ENCODE measurements around the gene PIAS1.
"Not testable (repeated sequence)": the region's sequence is repeated elsewhere in the genome, so short reads cannot be mapped to it uniquely, and the experiment has no call there.

The PIAS1 gene

DNA sequence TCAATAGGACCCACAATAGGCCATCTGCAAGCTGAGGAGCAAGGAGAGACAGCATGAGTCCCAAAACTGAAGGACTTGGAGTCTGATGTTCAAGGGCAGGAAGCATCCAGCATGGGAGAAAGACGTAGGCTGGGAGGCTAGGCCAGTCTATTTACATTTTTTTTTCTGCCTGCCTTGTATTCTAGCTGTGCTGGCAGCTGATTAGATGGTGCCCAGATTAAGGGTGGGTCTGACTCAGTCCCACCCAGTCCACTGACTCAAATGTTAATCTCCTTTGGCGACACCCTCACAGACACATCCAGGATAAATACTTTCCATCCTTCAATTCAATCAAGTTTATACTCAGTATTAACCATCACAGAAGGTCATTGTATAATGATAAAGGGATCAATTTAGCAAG lies 15.9 kb upstream of the PIAS1 start:
- no peak for DNase-seq

DNA sequence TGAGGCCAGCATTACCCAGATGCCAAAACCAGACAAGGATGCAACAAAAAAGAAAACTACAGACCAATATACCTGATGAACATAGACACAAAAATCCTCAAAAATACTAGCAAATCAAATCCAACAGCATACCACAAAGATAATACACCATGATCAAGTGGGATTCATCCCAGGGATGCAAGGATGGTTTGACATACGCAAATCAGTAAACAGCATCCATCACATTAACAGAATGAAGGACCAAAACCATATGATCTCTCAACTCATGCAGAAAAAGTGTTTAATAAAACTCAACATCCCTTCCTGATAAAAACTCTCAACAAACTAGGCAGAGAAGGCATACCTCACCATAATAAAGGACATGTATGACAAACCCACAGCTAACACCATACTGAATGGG lies 14.0 kb upstream of the PIAS1 start:
- DNase-seq, result no peak

DNA sequence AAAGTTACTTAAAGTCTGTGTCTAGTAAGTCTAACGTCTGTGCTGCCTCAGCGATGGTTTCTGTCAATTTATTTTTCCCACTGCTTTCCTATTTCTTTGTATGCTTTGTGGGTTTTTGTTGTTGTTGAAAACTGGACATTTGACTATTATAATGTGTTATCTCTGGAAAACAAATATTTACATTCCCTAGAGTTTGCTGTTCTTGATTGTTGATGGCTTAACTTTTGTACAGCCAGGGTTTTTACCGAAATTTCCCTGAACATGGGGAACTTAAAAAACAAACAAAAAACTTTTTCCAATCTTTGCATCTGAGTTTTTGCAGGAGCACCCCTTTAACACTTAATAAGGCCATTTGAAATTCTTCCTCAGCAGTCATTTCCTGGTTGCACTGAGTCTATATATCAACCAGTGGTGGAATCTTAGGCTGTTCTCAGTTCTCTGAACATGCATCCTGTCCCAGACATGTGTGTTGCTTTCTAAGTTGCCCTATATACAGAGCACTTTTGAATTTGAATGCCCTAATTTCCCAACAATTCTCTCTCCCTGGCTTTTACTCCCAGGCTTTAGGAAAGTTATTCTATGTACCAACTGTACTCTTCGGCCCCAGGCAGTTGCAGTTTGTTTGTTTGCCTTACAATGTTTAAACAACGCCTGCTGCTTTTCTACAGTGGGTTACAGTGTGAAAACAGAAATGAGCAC lies 11.8 kb upstream of the PIAS1 start:
- DNase-seq, result no peak

DNA sequence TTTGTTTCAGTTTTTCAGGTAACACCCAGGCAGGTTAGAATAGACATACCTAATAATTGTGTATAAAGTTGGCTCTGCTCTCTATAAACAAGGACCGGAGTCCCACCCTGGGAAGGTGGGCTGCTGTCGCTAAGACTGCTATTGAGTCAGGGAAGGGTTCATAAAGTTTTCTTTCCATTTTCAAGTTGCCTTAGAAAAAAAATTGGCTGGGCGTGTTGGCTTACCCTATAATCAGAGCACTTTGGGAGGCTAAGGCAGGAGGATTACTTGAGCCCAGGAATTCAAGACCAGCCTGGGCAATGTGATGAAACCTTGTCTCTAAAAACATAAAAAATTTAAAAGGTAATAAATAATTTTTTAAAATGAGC lies 11.3 kb upstream of the PIAS1 start:
- DNase-seq, result no peak

DNA sequence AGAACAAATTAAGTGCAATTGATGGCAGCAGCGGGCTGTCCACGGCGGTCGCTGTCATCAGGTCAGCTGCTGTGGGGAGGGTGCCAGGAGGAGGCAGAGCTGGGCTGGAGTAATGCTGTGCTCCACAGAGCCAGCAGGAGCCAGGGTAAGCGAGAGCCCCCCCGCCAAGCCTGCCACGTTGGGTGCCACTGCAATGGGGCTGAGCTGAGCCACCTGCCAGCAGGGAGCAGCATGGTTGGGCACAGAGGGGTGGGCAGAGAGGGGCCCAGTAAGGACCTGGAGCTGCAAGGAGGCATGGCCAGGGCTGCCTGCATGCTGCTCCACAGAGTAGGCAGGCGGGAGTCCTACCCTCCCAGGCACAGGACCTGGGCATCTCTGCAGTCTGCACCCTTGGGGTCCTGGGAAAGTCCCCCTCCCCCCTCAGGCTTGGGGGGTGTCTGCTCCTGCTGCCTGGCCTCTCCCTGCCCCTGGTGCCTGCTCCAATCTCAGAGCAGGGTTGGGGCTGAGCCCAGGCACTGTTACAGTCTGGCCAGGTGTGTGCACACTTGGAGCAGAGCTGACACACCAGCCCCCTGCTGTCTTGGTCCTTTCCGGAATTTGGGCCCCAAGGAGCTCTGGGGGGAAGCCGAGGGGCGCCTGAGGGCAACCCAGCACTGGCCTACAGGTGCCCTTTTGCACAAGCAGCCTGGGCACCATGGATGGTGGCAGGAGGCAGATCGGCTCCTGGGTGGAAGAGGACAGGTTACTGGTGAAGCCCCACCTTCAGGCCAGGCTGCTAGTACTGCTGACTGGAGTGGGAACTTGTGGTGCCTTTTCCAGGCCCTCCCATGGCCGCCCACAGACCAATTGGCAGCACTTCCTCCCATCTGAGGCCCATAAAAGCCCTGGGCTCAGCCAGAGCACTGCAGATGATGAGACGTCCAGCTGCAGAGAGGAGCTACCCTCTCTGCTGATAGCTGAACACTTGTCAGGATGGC lies 8.5 kb upstream of the PIAS1 start:
- no peak for DNase-seq

DNA sequence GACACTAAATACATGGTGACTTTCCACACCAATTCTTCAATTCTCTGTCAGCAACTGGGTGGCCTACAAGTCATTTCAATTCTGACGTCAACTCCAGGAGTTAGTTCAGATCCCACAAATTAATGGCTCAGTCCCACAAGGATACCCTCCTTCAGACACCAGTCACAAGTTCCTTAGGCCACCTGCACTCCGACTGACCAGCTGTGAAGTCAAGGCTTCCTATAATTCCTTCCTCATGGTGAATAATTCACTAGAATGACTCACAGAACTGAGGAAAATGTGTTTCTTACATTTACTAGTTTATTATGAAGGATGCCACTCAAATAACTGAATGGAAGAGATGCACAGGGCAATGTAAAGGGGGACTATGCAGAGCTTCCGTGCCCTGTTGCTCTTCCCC lies 6.3 kb upstream of the PIAS1 start:
- DNase-seq, result no peak

DNA sequence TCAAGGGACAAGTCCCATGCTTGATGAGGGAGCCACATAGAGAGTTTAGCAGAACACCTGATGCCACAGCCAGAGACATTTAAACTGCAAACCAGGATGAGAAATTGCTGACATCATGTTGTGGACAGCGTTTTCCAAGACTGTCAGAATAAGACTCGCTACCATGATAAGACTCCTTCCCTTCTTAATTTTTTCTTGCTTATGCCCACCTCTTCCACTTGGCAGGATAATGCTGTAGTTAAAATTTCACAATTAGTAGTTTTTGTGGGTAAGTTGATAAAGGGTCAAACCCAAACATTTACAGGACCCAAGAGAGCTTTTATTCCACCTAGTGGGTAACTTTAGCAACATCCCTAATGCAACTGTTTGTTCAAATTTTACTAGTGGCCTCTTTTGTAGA lies 3.0 kb upstream of the PIAS1 start:
- DNase-seq, result no peak

DNA sequence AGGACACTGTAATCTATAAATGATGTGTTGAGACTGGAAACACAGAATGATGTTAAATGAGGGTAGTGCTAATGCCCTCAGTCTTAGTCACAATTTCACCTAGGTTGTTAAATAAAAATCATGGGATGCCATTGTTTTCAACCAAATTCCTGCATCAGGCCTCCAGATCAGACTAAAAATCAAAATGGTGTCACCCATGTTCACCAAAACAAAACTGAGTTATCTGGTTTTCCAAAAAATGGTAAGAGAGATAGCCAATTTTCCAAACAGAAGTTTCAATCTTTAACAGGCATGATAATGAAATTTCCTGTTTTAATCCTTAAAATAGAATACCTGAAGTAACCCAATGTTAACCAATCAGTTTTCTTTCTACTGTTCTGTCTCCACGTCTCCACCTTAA lies 2.2 kb upstream of the PIAS1 start:
- DNase-seq, result no peak

DNA sequence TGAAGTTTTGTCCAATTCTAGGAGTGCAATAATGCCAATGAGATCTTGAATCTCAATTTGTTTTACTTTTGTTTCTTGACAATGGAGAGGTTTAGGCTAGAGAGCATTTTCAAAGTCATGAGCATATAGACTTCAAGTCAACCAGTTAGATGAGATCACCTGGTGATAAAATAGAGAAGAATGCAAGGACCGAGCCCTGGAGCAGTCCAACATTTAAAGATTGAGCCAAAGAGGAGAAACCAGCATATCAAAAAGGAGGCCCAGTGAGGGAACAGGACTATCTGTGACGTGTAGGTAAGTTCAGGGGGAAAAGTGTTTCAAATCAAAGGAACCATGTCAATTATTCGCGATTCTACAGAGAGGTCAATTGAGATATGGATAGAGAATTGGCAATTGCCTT lies 1.7 kb upstream of the PIAS1 start:
- no peak for DNase-seq

DNA sequence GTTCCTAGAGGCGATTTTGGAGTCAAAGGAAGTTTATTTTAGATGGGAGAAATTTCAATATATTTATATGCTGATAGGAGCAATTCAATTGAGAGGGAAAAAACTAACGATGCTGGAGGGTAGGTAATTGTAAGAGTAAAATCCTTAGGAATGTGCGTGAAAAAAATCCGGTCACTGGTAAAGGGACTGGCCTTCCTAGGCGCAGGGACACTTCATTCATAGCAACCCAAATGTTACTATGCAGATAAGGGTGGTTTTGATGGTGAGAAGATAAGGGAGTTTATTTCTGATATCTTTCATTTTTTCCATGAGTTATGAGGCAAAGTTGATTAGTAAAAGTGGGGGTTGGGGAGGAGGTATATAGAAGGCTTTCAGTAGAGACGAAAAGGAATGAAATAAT lies 1.1 kb upstream of the PIAS1 start:
- DNase-seq, result no peak

DNA sequence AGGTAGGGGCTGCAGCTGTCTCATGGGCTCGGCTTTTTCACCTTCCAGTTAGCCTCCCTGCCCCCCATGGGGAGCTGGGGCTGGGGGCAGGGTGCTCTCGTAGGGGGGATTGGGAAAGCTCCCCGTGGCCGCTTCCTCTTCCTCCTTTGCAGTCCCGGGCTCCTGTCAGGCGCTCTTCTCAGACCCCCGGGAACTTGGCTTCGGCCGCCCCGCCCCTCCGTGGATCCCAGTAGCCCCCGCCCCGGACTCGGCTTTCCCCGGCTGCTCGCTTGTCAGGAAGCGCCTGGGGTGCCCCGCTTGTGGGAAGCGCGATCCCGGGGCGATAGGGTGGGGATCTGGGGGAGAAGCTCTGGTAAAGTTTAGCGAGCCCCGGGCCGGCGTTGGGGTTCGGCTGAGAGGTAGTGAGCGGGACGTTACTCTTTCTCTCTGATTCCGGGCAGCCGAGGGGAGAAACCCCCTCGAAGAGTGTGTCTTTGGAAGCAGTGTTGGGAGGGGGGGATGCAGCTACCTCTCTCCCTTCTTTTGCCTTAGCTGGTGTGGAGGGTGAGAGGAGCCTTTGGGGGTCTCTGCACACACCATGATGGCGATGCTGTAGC lies 611 bp downstream of the PIAS1 start:
- DNase-seq, result peak; percentile 18 to 62

DNA sequence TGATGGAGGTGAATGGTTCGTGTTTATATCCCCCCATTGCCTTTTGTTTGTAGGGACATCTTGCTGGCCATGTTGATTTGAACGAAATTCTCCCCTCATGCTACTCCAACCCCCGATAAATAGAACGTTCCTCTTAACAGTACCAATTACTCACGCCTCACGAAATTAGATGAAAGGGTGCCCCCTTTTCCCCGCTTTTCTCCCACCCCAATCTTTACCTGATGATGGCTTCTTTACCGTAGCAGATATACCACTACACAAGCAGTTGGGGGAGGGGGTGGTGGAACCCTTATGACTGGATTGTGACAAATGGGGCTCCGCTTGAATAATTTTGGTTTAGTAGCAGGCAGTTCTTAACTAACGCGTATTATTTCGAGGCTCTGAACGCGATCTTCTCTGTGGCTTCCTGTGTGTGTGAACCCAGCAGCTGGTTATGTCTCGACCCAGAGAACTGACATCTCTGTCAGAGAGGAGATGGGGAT lies 1.1 kb downstream of the PIAS1 start:
- DNase-seq, result peak; percentile 3 to 22

DNA sequence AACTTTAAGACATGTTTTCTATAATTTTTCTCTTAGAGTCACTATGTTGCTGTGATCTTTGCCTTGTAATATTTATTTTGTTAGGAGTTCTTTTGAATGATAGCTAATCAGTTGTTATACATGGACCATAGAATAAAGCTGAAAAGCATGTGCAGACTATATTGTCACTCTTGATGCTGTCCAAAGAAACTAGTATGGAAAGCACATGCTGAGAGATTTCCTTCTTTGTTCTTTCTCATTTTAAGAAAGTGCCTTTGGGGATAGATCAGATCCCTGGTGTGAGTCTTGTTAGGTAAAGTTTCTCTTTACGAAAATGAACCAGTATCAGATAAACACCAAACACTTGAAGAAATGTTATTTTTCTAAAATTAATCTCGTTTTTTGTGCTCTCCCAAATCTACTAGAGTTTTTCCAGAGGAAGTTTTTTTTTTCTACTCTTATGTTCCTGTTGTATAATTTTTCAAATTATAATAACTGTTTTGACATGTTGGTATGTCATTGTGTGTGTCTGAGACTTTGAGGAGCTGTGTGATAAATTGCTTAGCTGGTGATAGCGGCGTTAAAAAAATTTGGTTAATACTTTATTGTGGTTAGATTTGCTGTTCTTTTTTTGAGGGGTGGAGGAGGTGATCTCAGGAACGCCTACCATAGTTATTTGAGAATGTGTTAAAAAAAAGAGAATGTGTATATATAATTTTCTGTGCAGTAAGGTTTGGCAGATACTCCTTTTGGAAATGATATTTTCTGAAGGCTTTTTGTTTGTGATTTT lies 2.2 kb downstream of the PIAS1 start:
- no peak for DNase-seq

DNA sequence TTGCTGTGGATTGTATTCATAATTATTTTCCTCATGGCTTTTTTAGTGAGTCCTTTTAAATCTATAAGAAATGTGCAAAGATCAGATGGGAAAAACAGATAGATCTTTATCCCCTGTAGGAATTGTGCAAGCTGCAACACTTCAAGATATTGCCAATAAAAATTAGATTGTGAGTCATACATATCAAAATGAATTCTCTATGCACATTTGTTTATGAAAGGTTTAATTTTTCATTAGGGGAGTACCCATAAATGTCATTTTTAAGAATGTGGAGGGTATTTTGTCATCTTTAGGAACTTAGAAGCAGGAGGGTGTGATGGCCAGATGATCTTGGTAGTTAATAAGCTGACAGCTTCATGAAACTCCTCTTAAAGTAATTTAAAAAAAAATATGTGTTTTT lies 2.9 kb downstream of the PIAS1 start:
- no peak for DNase-seq

DNA sequence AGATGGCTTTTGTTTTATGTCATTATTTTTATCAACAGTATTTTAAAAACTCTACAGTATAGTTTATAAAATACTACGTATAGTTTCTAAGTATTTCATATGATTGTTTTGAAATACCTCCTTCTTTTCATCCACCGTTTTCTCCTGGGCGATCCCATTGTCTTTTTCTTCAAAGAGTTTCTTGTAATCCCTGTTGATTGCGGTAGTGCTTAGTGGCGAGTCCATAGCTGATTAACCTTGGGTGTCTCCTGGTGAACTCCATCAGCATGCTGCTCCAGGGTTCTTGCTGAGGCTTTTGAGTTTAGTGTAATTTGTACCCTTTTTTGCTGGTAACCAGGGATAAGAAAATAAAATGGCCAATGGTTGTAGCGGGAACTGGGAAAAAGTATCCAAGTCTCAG lies 3.6 kb downstream of the PIAS1 start:
- DNase-seq, result no peak

DNA sequence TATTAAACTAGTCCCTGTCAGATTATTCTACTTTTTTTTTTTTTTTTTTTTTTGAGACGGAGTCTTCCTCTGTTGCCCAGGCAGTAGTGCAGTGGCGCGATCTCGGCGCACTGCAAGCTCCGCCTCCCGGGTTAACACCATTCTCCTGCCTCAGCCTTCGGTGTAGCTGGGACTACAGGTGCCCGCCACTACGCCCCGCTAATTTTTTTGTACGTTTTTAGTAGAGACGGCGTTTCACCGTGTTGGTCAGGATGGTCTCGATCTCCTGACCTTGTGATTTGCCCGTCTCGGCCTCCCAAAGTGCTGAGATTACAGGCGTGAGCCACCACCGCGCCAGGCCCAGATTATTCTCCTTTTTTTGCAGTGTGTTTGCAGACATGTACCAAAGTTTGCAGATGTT lies 4.9 kb downstream of the PIAS1 start:
- not testable (repeated sequence) for DNase-seq

DNA sequence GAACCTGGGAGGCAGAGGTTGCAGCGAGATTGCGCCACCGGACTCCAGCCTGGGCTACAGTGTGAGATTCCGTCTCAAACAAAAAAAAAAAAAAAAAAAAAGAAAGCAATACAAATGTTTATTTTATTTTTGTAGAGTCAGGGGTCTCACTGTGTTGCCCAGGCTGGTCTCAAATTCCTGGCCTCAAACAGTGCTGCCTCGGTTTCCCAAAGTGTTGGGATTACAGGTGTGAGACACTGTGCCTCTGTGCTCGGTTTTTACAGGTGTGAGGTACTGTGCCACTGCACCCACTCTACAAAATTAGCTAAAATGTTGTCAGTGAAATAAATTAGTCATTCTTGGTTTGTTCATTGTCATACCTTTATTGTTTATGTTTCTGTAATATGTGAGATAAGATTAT lies 5.5 kb downstream of the PIAS1 start:
- DNase-seq, result no peak

DNA sequence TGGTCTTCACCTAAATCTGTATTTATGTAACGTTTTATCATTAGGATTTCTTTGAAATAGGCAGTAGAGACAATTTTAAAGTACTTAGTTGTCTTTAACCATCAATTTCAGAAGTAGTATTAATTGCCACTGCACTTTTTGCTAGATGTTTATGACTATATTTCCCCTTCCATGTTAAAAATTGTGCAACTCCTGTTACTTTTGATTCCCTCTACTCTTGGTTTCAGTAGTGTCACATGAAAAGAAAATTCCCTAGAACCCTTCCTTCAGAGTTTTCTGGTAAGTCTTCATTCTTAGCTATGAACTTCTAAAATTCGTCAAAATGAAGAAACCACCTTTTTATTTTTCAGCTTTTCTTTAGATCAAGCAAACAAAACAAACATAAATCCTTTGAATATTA lies 7.1 kb downstream of the PIAS1 start:
- DNase-seq, result no peak

DNA sequence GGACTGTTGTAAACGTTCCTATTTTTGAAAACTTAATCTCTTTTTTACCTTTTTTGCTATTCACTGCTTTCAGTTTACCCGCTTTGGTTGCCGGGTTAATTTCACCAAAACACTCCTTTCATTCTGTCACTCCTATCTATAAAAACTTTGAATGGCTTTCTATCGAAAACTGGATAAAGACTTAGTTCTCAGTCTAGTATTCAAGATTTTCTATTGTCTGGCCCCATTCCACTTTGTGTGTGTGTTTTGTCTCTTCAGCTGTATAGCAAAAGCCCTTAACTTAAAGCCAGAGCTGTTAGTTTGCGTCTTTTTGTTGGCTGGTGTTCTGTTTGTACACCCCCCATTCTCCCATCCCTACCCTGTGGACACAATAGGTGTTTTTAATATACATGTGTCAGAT lies 7.5 kb downstream of the PIAS1 start:
- no peak for DNase-seq

DNA sequence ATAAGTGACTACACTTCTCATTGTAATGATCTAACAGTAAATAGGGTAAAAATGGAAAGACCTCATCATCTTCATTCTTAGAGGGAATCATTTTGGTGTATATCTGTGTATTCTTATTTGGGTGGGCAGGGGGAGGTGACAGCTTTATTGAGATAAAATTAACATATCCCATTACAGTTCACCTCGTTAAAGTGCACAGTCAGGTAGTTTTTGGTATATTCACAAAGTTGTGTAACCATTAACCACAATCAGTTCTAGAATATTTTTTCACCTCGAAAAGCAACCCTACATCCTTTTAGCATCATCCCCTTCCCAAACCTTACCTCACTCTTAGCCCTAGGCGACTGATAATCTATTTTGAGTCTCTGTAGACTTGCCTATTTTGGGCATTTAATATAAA lies 8.1 kb downstream of the PIAS1 start:
- DNase-seq, result no peak

DNA sequence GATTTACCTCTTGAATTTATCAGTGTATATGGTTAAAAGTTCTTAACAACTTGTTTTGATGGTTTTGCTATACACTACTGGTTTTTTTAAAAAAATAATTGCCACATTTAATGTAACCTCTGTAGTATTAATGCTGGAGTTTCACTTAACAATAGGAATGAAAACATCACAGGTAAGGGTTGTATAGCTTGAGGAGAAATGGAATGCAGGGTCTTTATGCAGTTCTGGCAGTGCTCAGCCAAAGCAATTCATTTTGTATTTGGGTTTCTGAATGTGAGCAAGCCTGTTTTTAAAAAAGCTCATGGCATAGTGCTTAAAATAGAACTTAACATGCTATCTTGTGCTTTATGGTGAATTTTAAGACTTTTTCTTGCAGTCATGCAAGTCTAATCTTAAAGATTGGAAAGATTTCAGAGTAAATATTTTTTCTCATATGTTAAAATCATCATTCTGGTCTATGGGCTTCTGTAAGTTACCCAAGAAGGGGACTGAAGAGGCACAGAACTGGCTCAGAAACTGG lies 8.9 kb downstream of the PIAS1 start:
- DNase-seq, result no peak

DNA sequence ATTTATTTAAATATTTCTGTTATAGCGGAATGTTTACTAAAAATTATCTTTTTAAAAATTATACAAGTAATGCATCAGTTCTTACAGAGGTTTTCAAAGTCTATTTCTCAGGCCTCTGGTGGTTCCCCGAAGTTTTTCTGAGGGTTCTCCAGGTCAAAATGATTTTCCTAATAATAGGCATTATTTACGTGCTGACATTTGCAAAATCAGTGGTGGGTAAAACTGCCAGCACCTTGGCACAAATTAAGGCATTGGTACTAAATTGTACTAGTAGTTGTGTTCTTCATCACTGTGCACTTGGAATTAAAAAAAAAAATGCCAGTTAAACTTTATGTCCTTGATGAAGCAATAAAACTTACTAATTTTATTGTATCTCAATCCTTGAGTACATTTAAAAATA lies 9.5 kb downstream of the PIAS1 start:
- DNase-seq, result no peak
